Endothelial cell (in vitro differentiated cells): Measurements from ENCODE around the gene CYP4A11. TPM values are rescaled to one million over a fixed set of nuclear protein-coding genes. Genes with fewer than 3 reads are reported as not detected.

ENCODE experiments used
- total RNA-seq: library from RNA; stranded (reverse); fragmentation: NEBNext Ultra II Directional; extraction: Animal tissue kit (Norgen Biotek cat#: 25700); gene quantifications from one replicate; pipeline ENCODE4 v1.2.1, GENCODE V29; 2021; ENCODE audit not compliant: unreplicated experiment

CYP4A11 gene
- total RNA-seq, 1 donor from 2014 or later: not detected

Other genes with a start within 250 kb of the CYP4A11 start
- 325 TPM for gene EFCAB14, start 222.4 kb downstream of the CYP4A11 start, total RNA-seq
- gene CYP4B1, start 142.4 kb downstream of the CYP4A11 start, total RNA-seq: not detected
- 0.23 TPM for gene CYP4X1, start 82.2 kb upstream of the CYP4A11 start, total RNA-seq
- gene CYP4Z1, start 125.8 kb upstream of the CYP4A11 start, total RNA-seq: not detected
- gene CYP4A22, start 196.0 kb upstream of the CYP4A11 start, total RNA-seq: not detected
- not detected for gene PDZK1IP1, start 248.6 kb upstream of the CYP4A11 start, total RNA-seq